ENCODE measurements around the gene CAMK2D.

- TF ChIP-seq EZH2 (optimal IDR thresholded peaks at IDR 0.05; ENCODE audit: low read depth, low read length) (no peak), CTCF (IDR thresholded peaks at IDR 0.05; ENCODE audit: low read length) (no peak)
These were observed 294.0 kb downstream of the CAMK2D start for GRCh38 chr4:113467581-113467980.
